Natural killer cell (primary cell): ENCODE measurements around the gene GRIK1. TPM values are rescaled to one million over a fixed set of nuclear protein-coding genes. Genes with fewer than 3 reads are reported as not detected.

Source experiments
- ATAC-seq, 3 donors: fragments of 150-1000 bp in 2 of 3; fragments of 200-7000 bp in 1 of 3; cut with Tn5 transposase; 1 replicate in 1 of 3; 2 replicates in 2 of 3; pipeline ENCODE4 v1.10.0; 2021; ENCODE audit warnings: mild to moderate bottlenecking in 2 of 3, moderate library complexity in 2 of 3
- DNase-seq, 2 donors: peaks; one replicate each; pipeline versions ENCODE4 v3.0.0 to v3.0.0-alpha.2; 2013 to 2021; ENCODE audit warnings: mixed read lengths in 1 of 2
- H3K27ac ChIP-seq: one replicate; pipeline ENCODE4 v1.5.1; 2013; ENCODE audit warnings: mild to moderate bottlenecking, low read length
- H3K27me3 ChIP-seq: one replicate; pipeline ENCODE4 v1.6.1; 2013; ENCODE audit warnings: low read length; ENCODE audit not compliant: control insufficient read depth, insufficient read depth
- H3K36me3 ChIP-seq: one replicate; pipeline ENCODE4 v1.6.1; 2013; ENCODE audit warnings: low read length; ENCODE audit not compliant: control insufficient read depth, insufficient read depth
- H3K4me1 ChIP-seq: one replicate; pipeline ENCODE4 v1.6.1; 2013; ENCODE audit warnings: low read length; ENCODE audit not compliant: control insufficient read depth, insufficient read depth
- H3K4me3 ChIP-seq: one replicate; pipeline ENCODE4 v1.5.1; 2013; ENCODE audit warnings: low read length
- H3K9me3 ChIP-seq: one replicate; pipeline ENCODE4 v1.6.1; 2013; ENCODE audit warnings: low read length; ENCODE audit not compliant: control insufficient read depth, insufficient read depth
- H3K27ac Mint-ChIP-seq, 2 donors: one replicate each; pipeline ENCODE4 v1.8.0; 2022; ENCODE audit warnings: mild to moderate bottlenecking in 2 of 2, mixed read lengths in 2 of 2, moderate library complexity in 1 of 2
- H3K27me3 Mint-ChIP-seq, 2 donors: one replicate each; pipeline ENCODE4 v1.8.0; 2022; ENCODE audit warnings: low read depth in 2 of 2, mixed read lengths in 2 of 2
- H3K36me3 Mint-ChIP-seq: one replicate; pipeline ENCODE4 v1.8.0; 2022; ENCODE audit warnings: mixed read lengths
- H3K4me1 Mint-ChIP-seq, 2 donors: one replicate each; pipeline ENCODE4 v1.8.0; 2022; ENCODE audit warnings: mixed read lengths in 2 of 2
- H3K4me3 Mint-ChIP-seq: one replicate; pipeline ENCODE4 v1.8.0; 2022; ENCODE audit warnings: mild to moderate bottlenecking, moderate library complexity, mixed read lengths
- H3K9me3 Mint-ChIP-seq, 2 donors: one replicate each; pipeline ENCODE4 v1.8.0; 2022; ENCODE audit warnings: mixed read lengths in 2 of 2
- WGBS: methylation state at CpG from one replicate; pipeline ENCODE4 v1.1.7; 2013; ENCODE audit warnings: missing lambda C conversion rate; ENCODE audit not compliant: insufficient coverage; 5-methylcytosine and 5-hydroxymethylcytosine counted together
- intact Hi-C: fragments of 100-400 bp; cut with micrococcal nuclease; formaldehyde crosslinking; loops from one replicate; pipeline ENCODE4 v1.14.2; 2022
- total RNA-seq, 4 donors: library from RNA; stranded (reverse); fragments of 120-200 nt in 1 of 4; gene quantifications; one replicate each; pipeline versions ENCODE4 v1.2.3 to v1.2.4, GENCODE V29; 2013 to 2022
- TF ChIP-seq, protein P1 (sequence below): fragments of 200-600 bp; IDR thresholded peaks from one replicate; pipeline ENCODE4 v1.8.0; 2022; ENCODE audit warnings: antibody characterized with exemption

Gene GRIK1
- total RNA-seq, 3 donors from 2014 or later (not counting 1 experiment from before 2014, with no cell fraction given): not detected

DNA sequence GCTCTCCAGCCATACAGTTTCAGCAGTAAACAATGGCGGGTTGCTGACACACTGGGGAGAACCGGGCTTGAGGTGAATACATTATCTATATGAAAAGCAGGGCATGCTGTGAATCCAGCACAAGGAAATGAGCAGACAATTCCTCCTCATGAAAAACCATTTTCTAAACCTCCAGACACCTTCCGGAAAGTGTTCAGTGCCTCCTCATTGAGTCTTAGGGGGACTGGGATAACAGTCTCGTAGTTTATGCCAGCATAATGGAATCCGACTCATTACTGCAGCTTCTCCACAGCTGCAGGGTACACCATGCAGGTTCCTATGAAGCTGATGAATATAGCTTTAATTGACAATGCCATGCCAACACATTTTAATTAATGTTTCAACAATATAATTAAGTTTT, 356.9 kb downstream of the GRIK1 start:
- intact Hi-C loops: no loop called here
- 84% methylated on average over 5 of the region's 5 CpGs for WGBS

DNA sequence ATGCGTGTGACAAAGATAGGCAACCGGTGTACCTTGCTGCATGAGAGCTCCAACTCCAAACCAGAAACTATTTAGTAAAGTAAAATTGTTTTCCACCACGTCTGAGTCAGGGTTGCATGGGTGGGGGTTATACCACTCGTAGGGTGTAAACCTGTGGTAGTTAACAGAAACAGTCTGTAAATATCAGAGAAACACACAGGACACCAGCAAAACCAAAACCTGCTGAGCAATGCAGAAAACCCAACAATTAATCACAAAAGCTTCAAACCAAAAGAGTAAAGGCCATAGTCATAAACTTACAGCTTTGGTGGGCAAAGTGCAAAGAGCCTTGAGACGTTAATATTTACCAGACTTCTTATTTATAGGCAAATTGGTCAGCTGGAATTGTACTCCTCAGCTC, 358.4 kb downstream of the GRIK1 start:
- ATAC-seq (no peak), DNase-seq (no peak)
- intact Hi-C loops: no loop called here
- Mint-ChIP-seq H3K27ac (no peak overlapping the region), H3K9me3 (no peaks in the 10 kb centered on the region), H3K4me1 (no peaks in the 10 kb centered on the region), H3K27me3 (no peaks in the 10 kb centered on the region), H3K36me3 (no peaks in the 10 kb centered on the region), H3K4me3 (no peak overlapping the region)
- H3K9me3 ChIP-seq: no peaks in the 10 kb centered on the region
- TF ChIP-seq, protein P1, sequence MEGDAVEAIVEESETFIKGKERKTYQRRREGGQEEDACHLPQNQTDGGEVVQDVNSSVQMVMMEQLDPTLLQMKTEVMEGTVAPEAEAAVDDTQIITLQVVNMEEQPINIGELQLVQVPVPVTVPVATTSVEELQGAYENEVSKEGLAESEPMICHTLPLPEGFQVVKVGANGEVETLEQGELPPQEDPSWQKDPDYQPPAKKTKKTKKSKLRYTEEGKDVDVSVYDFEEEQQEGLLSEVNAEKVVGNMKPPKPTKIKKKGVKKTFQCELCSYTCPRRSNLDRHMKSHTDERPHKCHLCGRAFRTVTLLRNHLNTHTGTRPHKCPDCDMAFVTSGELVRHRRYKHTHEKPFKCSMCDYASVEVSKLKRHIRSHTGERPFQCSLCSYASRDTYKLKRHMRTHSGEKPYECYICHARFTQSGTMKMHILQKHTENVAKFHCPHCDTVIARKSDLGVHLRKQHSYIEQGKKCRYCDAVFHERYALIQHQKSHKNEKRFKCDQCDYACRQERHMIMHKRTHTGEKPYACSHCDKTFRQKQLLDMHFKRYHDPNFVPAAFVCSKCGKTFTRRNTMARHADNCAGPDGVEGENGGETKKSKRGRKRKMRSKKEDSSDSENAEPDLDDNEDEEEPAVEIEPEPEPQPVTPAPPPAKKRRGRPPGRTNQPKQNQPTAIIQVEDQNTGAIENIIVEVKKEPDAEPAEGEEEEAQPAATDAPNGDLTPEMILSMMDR: no peak
- 94% methylated on average over 4 of the region's 5 CpGs for WGBS
- no peaks in the 10 kb centered on the region for H3K4me1 ChIP-seq
- no peaks in the 10 kb centered on the region for H3K27me3 ChIP-seq
- no peaks in the 10 kb centered on the region for H3K36me3 ChIP-seq
- H3K27ac ChIP-seq: no peak overlapping the region
- no peak overlapping the region for H3K4me3 ChIP-seq

More for the DNA sequence above, 356.9 kb downstream of the GRIK1 start:
- Mint-ChIP-seq H3K4me3 (no peak overlapping the region), H3K27ac (no peak overlapping the region), H3K36me3 (no peaks in the 10 kb centered on the region), H3K4me1 (no peaks in the 10 kb centered on the region), H3K27me3 (no peaks in the 10 kb centered on the region), H3K9me3 (no peaks in the 10 kb centered on the region)
- Histone ChIP-seq H3K36me3 (no peaks in the 10 kb centered on the region), H3K9me3 (no peaks in the 10 kb centered on the region), H3K4me3 (no peak overlapping the region), H3K27me3 (no peaks in the 10 kb centered on the region), H3K27ac (no peak overlapping the region), H3K4me1 (no peaks in the 10 kb centered on the region)
- TF ChIP-seq, protein P1: no peak
- DNase-seq (no peak), ATAC-seq (no peak)

DNA sequence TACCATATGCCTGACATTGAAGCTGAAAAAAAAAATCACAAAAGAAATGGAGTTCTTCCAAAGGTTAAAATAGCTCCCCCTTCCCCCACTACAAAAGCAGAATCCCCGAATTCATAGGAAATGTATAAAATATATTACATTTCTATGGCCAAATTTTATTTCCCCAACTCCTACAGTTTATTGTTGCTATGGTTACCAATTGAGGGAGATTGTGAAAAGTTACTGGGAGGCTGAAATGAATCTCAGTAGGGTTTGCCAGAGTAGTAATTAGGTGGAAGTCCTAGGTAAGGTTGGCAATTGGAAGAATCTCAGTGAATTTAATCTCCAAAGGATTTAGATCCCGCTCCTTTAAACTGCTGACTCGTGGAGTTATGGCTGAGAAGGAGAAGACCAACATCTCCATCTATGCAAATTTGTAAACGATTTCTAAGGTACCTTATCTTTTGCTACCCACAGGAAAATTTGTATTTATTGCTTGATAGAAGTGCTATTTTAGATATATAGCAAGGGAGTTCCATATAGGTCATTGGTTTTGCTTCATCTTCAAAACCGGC, 359.0 kb downstream of the GRIK1 start:
- Mint-ChIP-seq H3K27ac (no peak overlapping the region), H3K4me1 (no peaks in the 10 kb centered on the region), H3K4me3 (no peak overlapping the region), H3K27me3 (no peaks in the 10 kb centered on the region), H3K9me3 (no peaks in the 10 kb centered on the region), H3K36me3 (no peaks in the 10 kb centered on the region)
- Histone ChIP-seq H3K27me3 (no peaks in the 10 kb centered on the region), H3K4me3 (no peak overlapping the region), H3K36me3 (no peaks in the 10 kb centered on the region), H3K4me1 (no peaks in the 10 kb centered on the region), H3K9me3 (no peaks in the 10 kb centered on the region), H3K27ac (no peak overlapping the region)
- TF ChIP-seq, protein P1: no peak
- intact Hi-C loops: no loop called here
- DNase-seq (no peak), ATAC-seq (no peak)
- WGBS: 100% methylated on average over 2 of the region's 5 CpGs

DNA sequence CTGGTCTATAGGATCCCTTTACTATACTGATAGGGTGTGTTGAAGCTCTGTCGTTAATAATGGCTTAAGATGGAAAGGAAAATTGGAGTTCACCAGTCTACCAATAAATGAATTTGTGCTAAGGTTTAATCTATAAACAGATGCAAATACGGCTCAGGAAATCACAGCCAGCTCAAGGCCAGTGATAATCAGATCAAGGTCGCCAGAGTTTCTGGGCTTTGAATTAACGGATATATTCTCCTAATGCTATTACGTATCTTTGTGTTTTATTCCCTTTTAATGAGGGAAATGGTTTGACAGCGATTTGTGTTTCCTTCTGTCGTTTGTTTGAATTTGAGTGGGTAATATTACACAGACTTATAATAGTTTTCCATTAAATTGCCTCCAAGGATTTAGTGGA, 361.5 kb downstream of the GRIK1 start:
- no peaks in the 10 kb centered on the region for H3K27me3 Mint-ChIP-seq
- H3K9me3 ChIP-seq: no peaks in the 10 kb centered on the region
- TF ChIP-seq, protein P1: no peak
- no peak overlapping the region for H3K27ac ChIP-seq
- DNase-seq: no peak
- WGBS: 98% methylated on average over 6 of the region's 7 CpGs
- H3K36me3 Mint-ChIP-seq: no peaks in the 10 kb centered on the region
- no peaks in the 10 kb centered on the region for H3K4me1 ChIP-seq
- ATAC-seq: no peak
- H3K27ac Mint-ChIP-seq: no peak overlapping the region
- intact Hi-C loops: no loop called here
- no peak overlapping the region for H3K4me3 ChIP-seq
- no peaks in the 10 kb centered on the region for H3K9me3 Mint-ChIP-seq
- H3K4me3 Mint-ChIP-seq: no peak overlapping the region
- no peaks in the 10 kb centered on the region for H3K27me3 ChIP-seq
- H3K4me1 Mint-ChIP-seq: no peaks in the 10 kb centered on the region
- no peaks in the 10 kb centered on the region for H3K36me3 ChIP-seq
